Testis (tissue), 5 donors: Measurements from ENCODE around the gene MON1B. TPM values are rescaled to one million over a fixed set of nuclear protein-coding genes. Genes with fewer than 3 reads are reported as not detected.

Experiments used
- DNase-seq: peaks from one replicate; pipeline ENCODE4 v3.0.0-alpha.2; 2019
- H3K27ac ChIP-seq, 2 donors: fragments of 200-600 bp; sonication (generic); one replicate each; pipeline ENCODE4 v1.5.1; 2019
- H3K27me3 ChIP-seq: fragments of 200-600 bp; sonication (generic); one replicate; pipeline ENCODE4 v1.5.1; 2019
- H3K36me3 ChIP-seq: fragments of 200-600 bp; sonication (generic); one replicate; pipeline ENCODE4 v1.5.1; 2017; ENCODE audit warnings: low read depth; ENCODE audit errors: missing control alignments
- H3K4me1 ChIP-seq: fragments of 200-600 bp; sonication (generic); one replicate; pipeline ENCODE4 v1.5.1; 2019
- H3K4me3 ChIP-seq, 2 donors: fragments of 200-600 bp; sonication (generic); one replicate each; pipeline ENCODE4 v1.5.1; 2017 to 2019
- H3K9me3 ChIP-seq: fragments of 200-600 bp; sonication (generic); one replicate; pipeline ENCODE4 v1.5.1; 2017
- CTCF ChIP-seq, 3 experiments: fragments of 450-650 bp in 2 of 3; fragments of 200-600 bp in 1 of 3; sonication (generic) in 1 of 3; IDR thresholded peaks; one replicate each; pipeline ENCODE4 v1.5.1; 2016 to 2019; ENCODE audit warnings: antibody characterized with exemption in 3 of 3, mild to moderate bottlenecking in 2 of 3, moderate library complexity in 1 of 3
- POLR2A ChIP-seq: fragments of 450-650 bp; IDR thresholded peaks from one replicate; pipeline ENCODE4 v1.6.1; 2017; ENCODE audit warnings: antibody characterized with exemption, mild to moderate bottlenecking, moderate library complexity
- WGBS, 2 donors: methylation state at CpG; one replicate each; pipeline ENCODE4 v1.1.5; 2018; 5-methylcytosine and 5-hydroxymethylcytosine counted together
- intact Hi-C: fragments of 100-400 bp; cut with DNase I; formaldehyde crosslinking; loops from one replicate; pipeline ENCODE4 v1.15.1; 2023; ENCODE audit warnings: low total_unique reads
- long read RNA-seq, 2 donors: transcript quantifications; one replicate each; lab custom pipeline, GENCODE V29; 2026
- polyA plus RNA-seq: library from polyadenylated mRNA; stranded (reverse); fragments of 350-450 nt; fragmentation: Illumina TruSeq; extraction: RNeasy Lipid Tissue Mini Kit (QIAGEN cat#74804); gene quantifications from one replicate; pipeline ENCODE4 v1.2.3, GENCODE V29; 2014; ENCODE audit warnings: low read depth, low replicate concordance; ENCODE audit not compliant: insufficient read depth
- total RNA-seq, 2 donors: library from RNA; depleted of rRNA; stranded (reverse); fragments of >200 nt; gene quantifications; one replicate each; pipeline ENCODE4 v1.2.3, GENCODE V29; 2016

MON1B gene
- total RNA-seq = 10 to 100 TPM; 25.4 to 30.5 TPM
- 18.6 TPM for polyA plus RNA-seq
- long read RNA-seq, donor 1, full-length matches to known transcripts = 5 of 5 reads
- long read RNA-seq, donor 1, partial matches to known transcripts = 0 of 5 reads
- long read RNA-seq, donor 1, other reads (novel, unspliced or antisense) = 0 of 5 reads
- long read RNA-seq, donor 2, full-length matches to known transcripts = 3 of 3 reads
- long read RNA-seq, donor 2, partial matches to known transcripts = 0 of 3 reads
- long read RNA-seq, donor 2, other reads (novel, unspliced or antisense) = 0 of 3 reads

- WGBS, 2 donors = 1% methylated on average over 38 to 63 of the region's 63 CpGs
- no peaks in the 10 kb centered on the region for H3K9me3 ChIP-seq
- peak; percentile 75 for TF ChIP-seq POLR2A
- TF ChIP-seq CTCF (IDR thresholded peaks at IDR 0.05) = peak in 1 of 3 experiments; percentile 13
- H3K27ac ChIP-seq = peak within 1 kb of the TSS; percentile 88 to 93
- peak; percentile 99 for DNase-seq
- peak within 1 kb of the TSS; percentile 85 to 94 for H3K4me3 ChIP-seq
- H3K4me1 ChIP-seq = peaks cover 11% of the 10 kb centered on the region
- no peaks in the 10 kb centered on the region for H3K36me3 ChIP-seq
- intact Hi-C loops = no loop called here
- H3K27me3 ChIP-seq = no peaks in the 10 kb centered on the region
These were observed at the start of gene MON1B for GRCh38 chr16:77190478-77191258. Gene MON1B, plus strand, starts transcription at chr16:77191190. Its CDS starts 296 bp downstream, at chr16:77191486.

DNA sequence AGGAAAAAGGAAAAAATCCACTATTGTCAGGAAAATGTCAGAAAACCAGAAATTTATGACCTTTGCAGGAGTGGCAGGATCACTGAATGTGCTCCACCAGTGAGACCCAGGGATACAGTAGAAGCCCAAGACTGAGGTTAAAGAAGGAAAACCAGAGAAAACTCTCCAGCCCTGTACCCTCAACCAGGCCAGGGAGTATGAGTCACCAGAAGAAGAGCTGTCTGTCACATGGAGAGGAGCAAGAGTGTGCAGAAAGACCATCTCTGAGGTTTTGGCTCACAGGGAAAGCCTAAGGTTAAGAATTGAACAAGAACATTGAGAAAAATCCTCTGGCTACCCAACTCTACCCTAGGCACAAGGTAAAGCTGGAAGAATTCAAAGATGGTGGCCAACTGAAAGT is 47.6 kb upstream of the MON1B start:
- DNase-seq = no peak
- no peaks in the 10 kb centered on the region for H3K9me3 ChIP-seq
- intact Hi-C loops = no loop called here
- no peak overlapping the region for H3K4me3 ChIP-seq
- H3K27ac ChIP-seq = no peak overlapping the region
- no peak for TF ChIP-seq CTCF (IDR thresholded peaks at IDR 0.05)
- TF ChIP-seq POLR2A = no peak
- H3K4me1 ChIP-seq = no peaks in the 10 kb centered on the region
- H3K36me3 ChIP-seq = no peaks in the 10 kb centered on the region
- no peaks in the 10 kb centered on the region for H3K27me3 ChIP-seq

- H3K9me3 ChIP-seq = no peaks in the 10 kb centered on the region
- intact Hi-C loops = no loop called here
- DNase-seq = no peak
- H3K27ac ChIP-seq = no peak overlapping the region
- no peak overlapping the region for H3K4me3 ChIP-seq
- no peaks in the 10 kb centered on the region for H3K36me3 ChIP-seq
- H3K27me3 ChIP-seq = no peaks in the 10 kb centered on the region
- 72 to 95% methylated on average over 4 of the region's 4 CpGs for WGBS, 2 donors
- H3K4me1 ChIP-seq = no peaks in the 10 kb centered on the region
- TF ChIP-seq CTCF (IDR thresholded peaks at IDR 0.05) (no peak), POLR2A (no peak)
These were observed 42.9 kb upstream of the MON1B start for GRCh38 chr16:77148121-77148520.

DNA sequence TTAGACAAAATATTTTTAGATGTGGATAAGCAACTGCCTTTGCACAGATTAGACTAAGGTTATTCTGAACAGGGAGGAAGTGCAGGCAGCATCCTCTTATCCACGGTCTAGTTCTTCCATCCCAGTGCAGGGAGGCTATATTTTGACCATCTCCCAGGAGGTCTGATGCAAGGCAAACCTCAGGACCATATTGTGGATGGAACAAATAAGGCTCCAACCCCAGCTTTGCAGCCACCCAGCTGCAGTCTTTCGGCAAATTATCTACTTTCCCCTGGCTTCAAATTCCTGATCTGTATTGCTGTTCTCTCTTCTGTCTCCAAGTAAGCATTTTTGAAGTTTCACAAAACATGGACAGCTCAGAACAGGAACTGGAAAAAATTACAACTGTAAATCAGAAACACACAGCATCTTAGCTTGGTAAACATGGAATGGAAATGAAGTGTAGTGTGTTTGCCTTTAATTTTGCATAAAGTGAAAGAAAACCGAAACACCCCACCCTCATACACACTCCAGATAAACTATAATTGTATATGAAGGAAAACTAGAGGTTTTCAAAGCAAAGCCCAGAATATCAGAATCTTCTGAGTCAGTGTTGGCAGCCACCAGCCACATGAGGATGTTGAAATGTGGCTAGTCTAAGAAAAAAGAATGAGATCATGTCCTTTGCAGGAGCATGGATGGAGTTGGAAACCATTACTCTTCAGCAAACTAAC is 33.5 kb upstream of the MON1B start:
- intact Hi-C loops = no loop called here
- no peaks in the 10 kb centered on the region for H3K36me3 ChIP-seq
- H3K27me3 ChIP-seq = no peaks in the 10 kb centered on the region
- TF ChIP-seq CTCF (IDR thresholded peaks at IDR 0.05) (no peak), POLR2A (no peak)
- WGBS, 2 donors = 30 to 44% methylated on average over 3 of the region's 3 CpGs
- no peaks in the 10 kb centered on the region for H3K9me3 ChIP-seq
- no peak for DNase-seq
- H3K27ac ChIP-seq = no peak overlapping the region
- no peak overlapping the region for H3K4me3 ChIP-seq
- H3K4me1 ChIP-seq = no peaks in the 10 kb centered on the region
